Parathyroid adenoma (tissue), 2 donors: ENCODE data around the gene SIGLEC8.

Experiments
- H2AFZ ChIP-seq: fragments of 300-600 bp; sonication (generic); one replicate; pipeline ENCODE4 v1.7.0; 2017; ENCODE audit warnings: antibody characterized with exemption, mild to moderate bottlenecking
- H3K27ac ChIP-seq: fragments of 300-600 bp; sonication (generic); one replicate; pipeline ENCODE4 v1.7.0; 2017
- H3K27me3 ChIP-seq: fragments of 300-600 bp; sonication (generic); one replicate; pipeline ENCODE4 v1.7.0; 2017; ENCODE audit warnings: low read length; ENCODE audit not compliant: control insufficient read depth, insufficient read depth
- H3K36me3 ChIP-seq: fragments of 300-600 bp; sonication (generic); one replicate; pipeline ENCODE4 v1.7.0; 2017; ENCODE audit warnings: low read length; ENCODE audit not compliant: control insufficient read depth, insufficient read depth
- H3K4me1 ChIP-seq: fragments of 300-600 bp; sonication (generic); one replicate; pipeline ENCODE4 v1.7.0; 2017; ENCODE audit warnings: control low read depth
- H3K4me2 ChIP-seq: fragments of 300-600 bp; sonication (generic); one replicate; pipeline ENCODE4 v1.7.0; 2017; ENCODE audit warnings: low read length
- H3K4me3 ChIP-seq: fragments of 300-600 bp; sonication (generic); one replicate; pipeline ENCODE4 v1.7.0; 2017; ENCODE audit warnings: low read depth, low read length
- H3K79me2 ChIP-seq: fragments of 300-600 bp; sonication (generic); one replicate; pipeline ENCODE4 v1.7.0; 2017; ENCODE audit warnings: control low read depth
- H3K9ac ChIP-seq: fragments of 300-600 bp; sonication (generic); one replicate; pipeline ENCODE4 v1.7.0; 2017; ENCODE audit warnings: mild to moderate bottlenecking
- H3K9me3 ChIP-seq: fragments of 300-600 bp; sonication (generic); one replicate; pipeline ENCODE4 v1.7.0; 2017; ENCODE audit warnings: low read length; ENCODE audit not compliant: control insufficient read depth
- CTCF ChIP-seq: fragments of 300-600 bp; sonication (generic); IDR thresholded peaks from one replicate; pipeline ENCODE4 v1.7.0; 2017; ENCODE audit warnings: antibody characterized with exemption, mild to moderate bottlenecking
- donor health status: primary hyperparathyroidism.

Gene SIGLEC8

GRCh38 chr19:51480590-51480989 lies 22.3 kb upstream of the SIGLEC8 start:
- H3K79me2 ChIP-seq = no peaks in the 10 kb centered on the region
- H3K27me3 ChIP-seq = no peaks in the 10 kb centered on the region
- H3K9ac ChIP-seq = no peak overlapping the region
- H3K4me1 ChIP-seq = no peaks in the 10 kb centered on the region
- H3K36me3 ChIP-seq = no peaks in the 10 kb centered on the region
- no peak overlapping the region for H3K4me2 ChIP-seq
- H3K9me3 ChIP-seq = no peaks in the 10 kb centered on the region
- H3K27ac ChIP-seq = no peak overlapping the region
- no peak overlapping the region for H2AFZ ChIP-seq
- no peak for TF ChIP-seq CTCF
- no peak overlapping the region for H3K4me3 ChIP-seq

GRCh38 chr19:51479531-51480331 lies 21.5 kb upstream of the SIGLEC8 start:
- Histone ChIP-seq H3K4me2 (no peak overlapping the region), H3K9ac (no peak overlapping the region), H2AFZ (no peak overlapping the region), H3K79me2 (no peaks in the 10 kb centered on the region), H3K4me3 (no peak overlapping the region), H3K27ac (no peak overlapping the region), H3K4me1 (no peaks in the 10 kb centered on the region), H3K27me3 (no peaks in the 10 kb centered on the region), H3K9me3 (no peaks in the 10 kb centered on the region), H3K36me3 (no peaks in the 10 kb centered on the region)
- TF ChIP-seq CTCF = no peak

GRCh38 chr19:51478381-51479234 lies 20.4 kb upstream of the SIGLEC8 start, which contains the start of gene CEACAM18:
Gene CEACAM18, plus strand, starts transcription at chr19:51478539.
- Histone ChIP-seq H3K27me3 (no peaks in the 10 kb centered on the region), H3K4me2 (no peak within 1 kb of the TSS), H3K4me3 (no peak within 1 kb of the TSS), H3K9ac (no peak within 1 kb of the TSS), H3K36me3 (no peaks in the 10 kb centered on the region), H3K4me1 (no peaks in the 10 kb centered on the region), H3K79me2 (no peaks in the 10 kb centered on the region), H2AFZ (no peak within 1 kb of the TSS), H3K9me3 (no peaks in the 10 kb centered on the region), H3K27ac (no peak within 1 kb of the TSS)
- no peak for TF ChIP-seq CTCF

GRCh38 chr19:51477344-51477743 lies 19.1 kb upstream of the SIGLEC8 start:
- no peak overlapping the region for H3K27ac ChIP-seq
- no peaks in the 10 kb centered on the region for H3K79me2 ChIP-seq
- no peaks in the 10 kb centered on the region for H3K27me3 ChIP-seq
- H3K36me3 ChIP-seq = no peaks in the 10 kb centered on the region
- H2AFZ ChIP-seq = no peak overlapping the region
- H3K4me3 ChIP-seq = no peak overlapping the region
- no peaks in the 10 kb centered on the region for H3K4me1 ChIP-seq
- no peak overlapping the region for H3K4me2 ChIP-seq
- H3K9ac ChIP-seq = no peak overlapping the region
- no peaks in the 10 kb centered on the region for H3K9me3 ChIP-seq
- TF ChIP-seq CTCF = no peak
